Measurements from ENCODE around the gene MZB1. TPM values are rescaled to one million over a fixed set of nuclear protein-coding genes. Genes with fewer than 3 reads are reported as not detected.
A peak's percentile ranks its signal among the peaks of the same experiment; 100 is the strongest.
"Not testable (repeated sequence)": the region's sequence is repeated elsewhere in the genome, so short reads cannot be mapped to it uniquely, and the experiment has no call there.

Gene MZB1
- total RNA-seq, 1 donor from 2014 or later: under 0.01 TPM

- peak; percentile 64 to 69 for DNase-seq (ENCODE audit: low read depth in 2 of 2)
These were observed 3.2 kb upstream of the MZB1 start for GRCh38 chr5:139392678-139393496.

GRCh38 chr5:139392324-139392677, 2.6 kb upstream of the MZB1 start:
- no peak for DNase-seq (ENCODE audit: low read depth in 2 of 2)

GRCh38 chr5:139391570-139392323, 2.0 kb upstream of the MZB1 start:
- no peak for DNase-seq (ENCODE audit: low read depth in 2 of 2)

- no peak for DNase-seq (ENCODE audit: low read depth in 2 of 2)
These were observed 1.2 kb upstream of the MZB1 start for GRCh38 chr5:139390639-139391569.

GRCh38 chr5:139388198-139388821, 1.4 kb downstream of the MZB1 start:
- peak; percentile 35 to 55 for DNase-seq (ENCODE audit: low read depth in 2 of 2)

GRCh38 chr5:139387611-139388197, 2.0 kb downstream of the MZB1 start:
- no peak for DNase-seq (ENCODE audit: low read depth in 2 of 2)

GRCh38 chr5:139386956-139387355, 2.8 kb downstream of the MZB1 start:
- not testable (repeated sequence) for DNase-seq (ENCODE audit: low read depth in 2 of 2)

GRCh38 chr5:139386050-139386438, 3.7 kb downstream of the MZB1 start:
- DNase-seq (ENCODE audit: low read depth in 2 of 2): no peak

- peak; percentile 35 to 37 for DNase-seq (ENCODE audit: low read depth in 2 of 2)
These were observed 4.4 kb downstream of the MZB1 start for GRCh38 chr5:139385061-139386049.

GRCh38 chr5:139384591-139385051, 5.1 kb downstream of the MZB1 start:
- no peak for DNase-seq (ENCODE audit: low read depth in 2 of 2)

- no peak for DNase-seq (ENCODE audit: low read depth in 2 of 2)
These were observed 5.6 kb downstream of the MZB1 start for GRCh38 chr5:139383993-139384590.

GRCh38 chr5:139383275-139383992, 6.3 kb downstream of the MZB1 start, which contains the start of gene SLC23A1:
TSS of gene SLC23A1 (minus strand) at chr5:139383297. CDS start at chr5:139383253, 44 bp downstream.
- DNase-seq (ENCODE audit: low read depth in 2 of 2): no peak

- DNase-seq (ENCODE audit: low read depth in 2 of 2): no peak
These were observed 6.9 kb downstream of the MZB1 start for GRCh38 chr5:139382807-139383206.

- DNase-seq (ENCODE audit: low read depth in 2 of 2): no peak
These were observed 7.6 kb downstream of the MZB1 start for GRCh38 chr5:139381837-139382761.

- DNase-seq (ENCODE audit: low read depth in 2 of 2): no peak
These were observed 9.9 kb downstream of the MZB1 start for GRCh38 chr5:139379626-139380449.

- no peak for DNase-seq (ENCODE audit: low read depth in 2 of 2)
These were observed 10.8 kb downstream of the MZB1 start for GRCh38 chr5:139378941-139379361.

Data from lung microvascular endothelial cell (primary cell).